Lung (tissue), 12 donors: ENCODE data around the gene APBB2. TPM values are rescaled to one million over a fixed set of nuclear protein-coding genes. Genes with fewer than 3 reads are reported as not detected.

ENCODE experiments used
- ATAC-seq: fragments of 200-7000 bp; cut with Tn5 transposase; one replicate; pipeline ENCODE4 v1.9.1; 2020; ENCODE audit warnings: moderate number of reproducible peaks; ENCODE audit not compliant: insufficient read depth, low FRiP score
- DNase-seq, 3 donors: peaks; one replicate each; pipeline ENCODE4 v3.0.0-alpha.2; 2013 to 2017
- H3K27ac ChIP-seq, 2 donors: one replicate each; pipeline ENCODE4 v1.5.1; 2013; ENCODE audit warnings: mild to moderate bottlenecking in 2 of 2, moderate library complexity in 2 of 2, control low read depth in 1 of 2, inconsistent platforms in 1 of 2, low read depth in 1 of 2, low read length in 1 of 2
- H3K27me3 ChIP-seq, 3 donors: one replicate each; pipeline ENCODE4 v1.5.1; 2013; ENCODE audit warnings: low read length in 2 of 3; ENCODE audit not compliant: control insufficient read depth in 3 of 3, insufficient read depth in 3 of 3
- H3K36me3 ChIP-seq, 4 donors: one replicate each; pipeline ENCODE4 v1.5.1; 2013; ENCODE audit warnings: low read length in 4 of 4, mild to moderate bottlenecking in 1 of 4, moderate library complexity in 1 of 4; ENCODE audit not compliant: control insufficient read depth in 4 of 4, insufficient read depth in 4 of 4
- H3K4me1 ChIP-seq, 5 donors: one replicate each; pipeline ENCODE4 v1.5.1; 2013; ENCODE audit warnings: low read length in 5 of 5, mild to moderate bottlenecking in 2 of 5, moderate library complexity in 1 of 5; ENCODE audit not compliant: control insufficient read depth in 5 of 5, insufficient read depth in 5 of 5
- H3K4me3 ChIP-seq: one replicate; pipeline ENCODE4 v1.5.1; 2013; ENCODE audit warnings: mild to moderate bottlenecking, control low read depth, moderate library complexity
- H3K9ac ChIP-seq, 2 donors: one replicate each; pipeline ENCODE4 v1.5.1; 2013; ENCODE audit warnings: low read length in 2 of 2, control low read depth in 1 of 2; ENCODE audit not compliant: insufficient read depth in 1 of 2
- H3K9me3 ChIP-seq, 4 donors: one replicate each; pipeline ENCODE4 v1.5.1; 2013; ENCODE audit warnings: low read length in 3 of 4, mild to moderate bottlenecking in 1 of 4, moderate library complexity in 1 of 4; ENCODE audit not compliant: control insufficient read depth in 4 of 4, insufficient read depth in 3 of 4
- CTCF ChIP-seq: IDR thresholded peaks from 2 replicates; pipeline ENCODE4 v1.5.1; 2012; ENCODE audit warnings: mild to moderate bottlenecking; ENCODE audit errors: control extremely low read depth, extremely low read depth
- WGBS, 2 donors: extraction: QIAGEN DNeasy Blood & Tissue Kit; methylation state at CpG; one replicate each; pipeline ENCODE4 v1.1.7; 2013; 5-methylcytosine and 5-hydroxymethylcytosine counted together
- polyA plus RNA-seq, 2 donors: library from polyadenylated mRNA; stranded (reverse); fragments of 200-250 nt; gene quantifications; one replicate each; pipeline ENCODE4 v1.2.1, GENCODE V29; 2013
- total RNA-seq, 2 donors: library from RNA; depleted of rRNA in 1 of 2; stranded (reverse); fragments of >200 nt in 1 of 2; gene quantifications; one replicate each; pipeline ENCODE4 v1.2.1, GENCODE V29; 2014 to 2021
- donor health status: control.
- donor health status: control.
- donor health status: Bipolar disorder and iron deficiency.
- donor health status: healthy.
- donor health status: DM: yes; HTN: yes; CAD: no.

Gene APBB2
- total and polyA plus RNA-seq, 4 donors, result 13.3 to 99.0 (median 40.4) TPM

DNA sequence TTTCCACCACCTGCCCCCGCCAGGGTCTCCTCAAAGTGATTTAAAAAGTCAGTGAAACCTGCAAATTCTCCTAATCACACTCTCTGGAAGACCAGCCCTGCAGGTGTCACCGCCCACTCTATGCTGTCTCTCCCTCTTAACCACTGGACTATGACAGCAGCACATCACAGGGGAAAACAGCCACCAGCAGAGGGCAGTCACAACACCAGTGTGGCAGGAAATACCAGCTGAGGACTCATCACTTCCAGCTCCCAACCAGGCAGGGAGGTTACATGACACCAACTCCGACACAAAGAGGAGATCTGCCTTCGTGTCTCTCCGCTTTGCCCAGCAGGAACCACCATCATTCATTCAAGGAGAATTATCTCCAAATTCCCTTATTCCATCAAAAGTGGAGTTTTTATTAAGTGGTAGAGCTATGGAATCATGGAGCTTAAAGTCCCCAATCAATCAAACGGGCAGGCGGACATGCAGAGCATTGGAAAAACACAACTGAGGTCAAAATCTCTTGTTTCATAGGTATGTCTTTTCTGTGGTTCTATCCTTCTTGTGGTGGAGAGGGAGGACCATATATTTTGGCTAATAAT is 373.3 kb downstream of the APBB2 start:
- Histone ChIP-seq H3K4me3 (no peak overlapping the region), H3K27ac (no peak overlapping the region), H3K27me3 (no peaks in the 10 kb centered on the region), H3K9ac (no peak overlapping the region), H3K4me1 (peaks cover 0 to 8% (median 3%) of the 10 kb centered on the region in 5 donors), H3K36me3 (peaks cover 0 to 6% (median 0%) of the 10 kb centered on the region in 4 donors), H3K9me3 (no peaks in the 10 kb centered on the region)
- peak; percentile 49 for TF ChIP-seq CTCF
- DNase-seq (peak; percentile 54 to 63 (median 59)), ATAC-seq (peak; percentile 80)
- WGBS, 2 donors, result 81 to 82% methylated on average over 7 of the region's 7 CpGs

- Histone ChIP-seq H3K4me1 (peaks cover 0 to 8% (median 3%) of the 10 kb centered on the region in 5 donors), H3K27ac (no peak overlapping the region), H3K9me3 (no peaks in the 10 kb centered on the region), H3K36me3 (peaks cover 0 to 11% (median 0%) of the 10 kb centered on the region in 4 donors), H3K27me3 (no peaks in the 10 kb centered on the region), H3K4me3 (no peak overlapping the region), H3K9ac (no peak overlapping the region)
- WGBS, 2 donors, result 90 to 91% methylated on average over 10 of the region's 10 CpGs
- ATAC-seq (no peak), DNase-seq (no peak)
- no peak for TF ChIP-seq CTCF
Observed at GRCh38 chr4:40840255-40840984, 373.9 kb downstream of the APBB2 start.

DNA sequence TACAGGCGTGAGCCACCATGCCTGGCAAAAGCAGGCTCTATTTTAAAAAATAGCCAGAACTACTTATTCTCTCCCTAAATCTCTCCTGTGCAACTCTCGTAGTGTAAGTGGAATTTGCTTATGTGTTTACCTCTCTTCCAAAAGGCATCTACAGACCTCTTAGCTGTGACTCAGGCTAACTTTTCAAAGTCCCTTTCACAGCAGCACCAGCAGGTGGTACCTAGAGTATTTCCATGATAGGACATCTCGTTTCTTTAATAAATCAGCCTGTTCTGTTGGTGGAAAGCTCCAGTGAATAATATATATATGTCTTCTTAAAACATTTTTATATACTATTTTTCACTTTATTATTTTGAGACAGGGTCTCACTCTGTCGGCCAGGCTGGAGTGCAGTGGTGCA is 375.6 kb downstream of the APBB2 start:
- no peak for TF ChIP-seq CTCF
- Histone ChIP-seq H3K9me3 (no peaks in the 10 kb centered on the region), H3K27ac (no peak overlapping the region), H3K4me1 (peaks cover 0 to 8% (median 3%) of the 10 kb centered on the region in 5 donors), H3K27me3 (no peaks in the 10 kb centered on the region), H3K36me3 (peaks cover 0 to 13% (median 1%) of the 10 kb centered on the region in 4 donors), H3K4me3 (no peak overlapping the region), H3K9ac (no peak overlapping the region)
- ATAC-seq (no peak), DNase-seq (no peak)
- 87 to 90% methylated on average over 4 of the region's 4 CpGs for WGBS, 2 donors
